Hepatocyte (in vitro differentiated cells): ENCODE measurements around the gene PHAF1.

ENCODE experiments used
- EZH2 ChIP-seq: fragments of 200-600 bp; sonication (generic); IDR thresholded peaks from 2 replicates; pipeline ENCODE4 v1.6.1; 2016; ENCODE audit warnings: antibody characterized with exemption, mild to moderate bottlenecking, borderline replicate concordance
- TF ChIP-seq, protein P1 (sequence below): fragments of 200-600 bp; sonication (generic); IDR thresholded peaks from 2 replicates; pipeline ENCODE4 v1.5.1; 2016; ENCODE audit warnings: antibody characterized with exemption, mild to moderate bottlenecking; ENCODE audit not compliant: poor library complexity

DNA sequence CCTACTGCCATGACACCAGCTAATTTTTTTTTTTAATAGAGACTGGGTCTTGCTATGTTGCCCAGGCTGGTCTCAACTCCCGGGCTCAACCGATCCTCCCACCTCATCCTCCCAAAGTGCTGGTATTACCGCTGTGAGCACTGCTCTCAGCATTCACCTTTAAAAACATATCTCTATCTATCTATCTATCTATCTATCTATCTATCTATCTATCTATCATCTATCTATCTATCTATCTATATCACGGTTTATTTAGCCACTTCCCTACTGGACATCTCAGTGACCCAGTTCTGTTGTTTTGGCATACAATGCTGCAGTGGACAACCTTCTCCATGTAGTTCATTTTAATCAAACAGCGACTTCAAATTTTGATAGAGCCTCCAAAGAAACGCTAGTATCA, 1.3 kb upstream of the PHAF1 start:
- TF ChIP-seq, protein P1, sequence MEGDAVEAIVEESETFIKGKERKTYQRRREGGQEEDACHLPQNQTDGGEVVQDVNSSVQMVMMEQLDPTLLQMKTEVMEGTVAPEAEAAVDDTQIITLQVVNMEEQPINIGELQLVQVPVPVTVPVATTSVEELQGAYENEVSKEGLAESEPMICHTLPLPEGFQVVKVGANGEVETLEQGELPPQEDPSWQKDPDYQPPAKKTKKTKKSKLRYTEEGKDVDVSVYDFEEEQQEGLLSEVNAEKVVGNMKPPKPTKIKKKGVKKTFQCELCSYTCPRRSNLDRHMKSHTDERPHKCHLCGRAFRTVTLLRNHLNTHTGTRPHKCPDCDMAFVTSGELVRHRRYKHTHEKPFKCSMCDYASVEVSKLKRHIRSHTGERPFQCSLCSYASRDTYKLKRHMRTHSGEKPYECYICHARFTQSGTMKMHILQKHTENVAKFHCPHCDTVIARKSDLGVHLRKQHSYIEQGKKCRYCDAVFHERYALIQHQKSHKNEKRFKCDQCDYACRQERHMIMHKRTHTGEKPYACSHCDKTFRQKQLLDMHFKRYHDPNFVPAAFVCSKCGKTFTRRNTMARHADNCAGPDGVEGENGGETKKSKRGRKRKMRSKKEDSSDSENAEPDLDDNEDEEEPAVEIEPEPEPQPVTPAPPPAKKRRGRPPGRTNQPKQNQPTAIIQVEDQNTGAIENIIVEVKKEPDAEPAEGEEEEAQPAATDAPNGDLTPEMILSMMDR: no peak
- no peak for TF ChIP-seq EZH2
